Small intestine (tissue), 7 donors: ENCODE results near the gene COL27A1. TPM values are rescaled to one million over a fixed set of nuclear protein-coding genes. Genes with fewer than 3 reads are reported as not detected.

ENCODE experiments used
- DNase-seq, 2 donors: peaks; one replicate each; pipeline versions ENCODE4 v3.0.0 to v3.0.0-alpha.2; 2013
- FAIRE-seq: peaks from 2 replicates; lab custom pipeline; 2012; peaks lifted over from hg19 to GRCh38; lab: Jason Lieb, UNC
- H3K27ac ChIP-seq, 3 donors: one replicate each; pipeline ENCODE4 v1.5.1; 2013; ENCODE audit warnings: low read length in 2 of 3, mild to moderate bottlenecking in 2 of 3, control low read depth in 1 of 3, inconsistent platforms in 1 of 3, low read depth in 1 of 3, moderate library complexity in 1 of 3
- H3K27me3 ChIP-seq, 3 donors: one replicate each; pipeline ENCODE4 v1.6.1; 2013; ENCODE audit warnings: low read length in 3 of 3, inconsistent platforms in 1 of 3; ENCODE audit not compliant: control insufficient read depth in 3 of 3, insufficient read depth in 3 of 3
- H3K36me3 ChIP-seq, 3 donors: one replicate each; pipeline ENCODE4 v1.6.1; 2013; ENCODE audit warnings: low read length in 3 of 3, inconsistent platforms in 1 of 3, low read depth in 1 of 3, mild to moderate bottlenecking in 1 of 3, moderate library complexity in 1 of 3; ENCODE audit not compliant: control insufficient read depth in 3 of 3, insufficient read depth in 2 of 3
- H3K4me1 ChIP-seq, 3 donors: one replicate each; pipeline ENCODE4 v1.6.1; 2013; ENCODE audit warnings: low read length in 2 of 3, inconsistent platforms in 1 of 3, low read depth in 1 of 3, mild to moderate bottlenecking in 1 of 3, moderate library complexity in 1 of 3; ENCODE audit not compliant: control insufficient read depth in 3 of 3, insufficient read depth in 2 of 3
- H3K4me3 ChIP-seq, 3 donors: one replicate each; pipeline ENCODE4 v1.5.1; 2013; ENCODE audit warnings: low read length in 3 of 3, control low read depth in 1 of 3, inconsistent platforms in 1 of 3, low read depth in 1 of 3, mild to moderate bottlenecking in 1 of 3, moderate library complexity in 1 of 3
- H3K9me3 ChIP-seq, 2 donors: one replicate each; pipeline ENCODE4 v1.6.1; 2013; ENCODE audit warnings: low read depth in 1 of 2, low read length in 1 of 2; ENCODE audit not compliant: control insufficient read depth in 2 of 2, insufficient read depth in 1 of 2
- WGBS, 3 donors: extraction: QIAGEN DNeasy Blood & Tissue Kit; methylation state at CpG; one replicate each; pipeline ENCODE4 v1.1.7; 2013; 5-methylcytosine and 5-hydroxymethylcytosine counted together
- polyA plus RNA-seq, 4 donors: library from polyadenylated mRNA; stranded (reverse) in 3 of 4; unstranded in 1 of 4; fragments of 200-250 nt in 3 of 4; fragments of 120-200 nt in 1 of 4; gene quantifications; one replicate each; pipeline versions ENCODE4 v1.2.1 to v1.2.3, GENCODE V29; 2013
- donor health status: healthy with polysubstance abuse.
- donor health status: control.
- donor health status: control.
- donor health status: Bipolar disorder and iron deficiency.
- donor health status: healthy.

The COL27A1 gene
- polyA plus RNA-seq, 4 donors, result 0.45 to 123 (median 1.8) TPM

DNA sequence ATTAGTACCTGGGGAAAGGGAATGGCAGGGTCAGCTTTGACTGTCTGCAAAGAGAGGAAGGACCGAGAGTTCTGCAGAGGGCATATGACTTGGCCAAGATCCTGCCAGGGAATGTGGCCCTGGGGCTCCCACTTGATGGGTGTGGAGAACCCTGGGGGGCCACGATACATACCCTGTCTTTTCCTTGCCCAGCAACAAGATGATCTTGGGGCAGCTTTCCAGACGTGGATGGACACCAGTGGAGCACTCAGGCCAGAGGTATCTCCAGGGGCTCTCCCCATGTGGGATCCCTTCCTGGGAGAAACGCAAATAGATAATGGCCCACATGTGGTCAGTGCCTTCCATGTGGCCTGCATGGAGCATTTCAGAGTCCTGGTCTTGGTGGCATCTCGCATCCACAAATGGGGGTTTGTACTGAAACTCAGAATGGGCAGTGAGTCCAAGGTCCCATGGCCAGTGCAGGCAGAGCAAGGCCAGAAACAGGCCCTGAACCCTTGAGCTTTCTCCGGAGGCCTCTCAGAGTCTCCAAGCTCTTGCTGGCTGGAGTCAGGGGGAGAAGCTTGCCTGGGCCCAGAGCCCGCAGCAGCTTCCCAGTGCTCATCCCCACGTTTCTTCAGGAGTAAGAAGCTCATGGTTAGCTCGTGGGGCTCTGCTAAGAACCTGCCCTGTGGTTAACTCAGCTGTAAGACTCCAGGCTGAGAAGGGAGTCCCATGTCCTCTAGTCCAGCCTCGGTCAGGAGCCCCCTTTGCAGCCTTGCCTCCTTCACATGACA, 149.3 kb downstream of the COL27A1 start:
- H3K27me3 ChIP-seq, result no peaks in the 10 kb centered on the region
- no peak overlapping the region for H3K27ac ChIP-seq
- DNase-seq (no peak), FAIRE-seq (no peak)
- WGBS, 3 donors, result 81 to 95% (median 86%) methylated on average over 10 of the region's 10 CpGs
- H3K36me3 ChIP-seq, result peaks cover 0 to 92% (median 0%) of the 10 kb centered on the region in 3 donors
- no peaks in the 10 kb centered on the region for H3K9me3 ChIP-seq
- no peak overlapping the region for H3K4me3 ChIP-seq
- H3K4me1 ChIP-seq, result no peaks in the 10 kb centered on the region

DNA sequence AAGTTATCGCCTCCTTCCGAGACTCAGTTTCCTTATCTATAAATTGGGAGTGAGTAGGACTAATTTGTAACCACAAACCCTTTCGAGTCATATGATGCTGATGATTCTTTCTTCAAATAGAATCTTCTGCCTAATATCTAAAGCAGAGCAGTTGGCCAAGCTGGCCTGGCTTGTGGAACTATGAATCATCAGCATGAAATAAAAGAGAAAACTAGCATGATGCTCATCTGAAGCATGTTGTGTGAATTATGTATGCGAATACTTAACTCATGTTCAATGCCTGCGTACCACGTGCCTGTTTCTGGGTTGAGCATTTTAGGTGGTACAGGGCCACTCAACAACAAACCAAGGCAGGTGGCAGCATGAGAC, 152.5 kb downstream of the COL27A1 start:
- Histone ChIP-seq H3K4me1 (no peaks in the 10 kb centered on the region), H3K9me3 (no peaks in the 10 kb centered on the region), H3K27me3 (no peaks in the 10 kb centered on the region), H3K27ac (no peak overlapping the region), H3K4me3 (no peak overlapping the region), H3K36me3 (peaks cover 0 to 75% (median 0%) of the 10 kb centered on the region in 3 donors)
- no peak for DNase-seq
- 85 to 91% (median 89%) methylated on average over 6 of the region's 6 CpGs for WGBS, 3 donors
- FAIRE-seq, result no peak

DNA sequence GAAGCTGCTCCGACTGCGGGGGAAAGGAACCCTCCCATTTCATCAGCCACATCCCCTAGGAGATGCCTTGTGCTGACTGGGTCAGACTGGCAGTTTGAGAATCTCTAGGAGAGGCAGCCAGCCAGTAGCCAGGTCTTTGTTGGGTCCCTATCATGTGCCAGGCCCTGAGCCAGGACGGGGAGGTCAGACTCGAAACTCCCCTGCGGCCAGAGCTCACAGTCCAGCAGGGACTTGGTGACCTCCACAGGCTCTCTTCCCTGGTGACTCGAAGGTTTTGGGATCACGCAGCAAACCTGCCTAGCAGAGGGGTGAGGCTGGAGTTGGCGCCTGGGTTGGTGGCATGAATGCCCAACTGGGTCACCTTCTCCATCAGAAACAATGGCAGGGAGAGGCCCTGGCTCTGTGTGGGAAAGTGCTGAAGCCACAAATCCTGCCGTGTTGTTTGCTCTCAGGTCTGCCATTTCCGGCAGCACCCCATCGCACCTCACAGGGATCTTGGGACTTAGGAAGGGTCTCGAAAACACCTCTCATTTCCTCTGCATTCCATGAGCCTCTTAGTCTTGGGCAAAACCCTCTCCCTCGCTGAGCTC, 153.1 kb downstream of the COL27A1 start:
- H3K27me3 ChIP-seq, result no peaks in the 10 kb centered on the region
- H3K9me3 ChIP-seq, result no peaks in the 10 kb centered on the region
- 86 to 92% (median 89%) methylated on average over 13 of the region's 13 CpGs for WGBS, 3 donors
- DNase-seq (no peak), FAIRE-seq (no peak)
- H3K4me1 ChIP-seq, result no peaks in the 10 kb centered on the region
- no peak overlapping the region for H3K4me3 ChIP-seq
- peaks cover 0 to 73% (median 0%) of the 10 kb centered on the region in 3 donors for H3K36me3 ChIP-seq
- H3K27ac ChIP-seq, result no peak overlapping the region

DNA sequence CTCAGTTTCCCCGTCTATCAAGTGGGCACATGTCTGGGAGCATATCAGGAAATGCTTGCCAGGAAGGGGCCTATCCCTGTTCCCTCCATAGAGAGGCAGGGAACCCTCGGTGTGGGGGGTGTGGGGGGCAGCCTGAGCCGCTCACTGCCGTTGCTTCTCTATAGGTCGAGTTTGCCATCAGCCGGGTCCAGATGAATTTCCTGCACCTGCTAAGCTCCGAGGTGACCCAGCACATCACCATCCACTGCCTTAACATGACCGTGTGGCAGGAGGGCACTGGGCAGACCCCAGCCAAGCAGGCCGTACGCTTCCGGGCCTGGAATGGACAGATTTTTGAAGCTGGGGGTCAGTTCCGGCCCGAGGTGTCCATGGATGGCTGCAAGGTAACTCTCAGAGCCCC, 153.8 kb downstream of the COL27A1 start:
- Histone ChIP-seq H3K36me3 (peaks cover 0 to 67% (median 0%) of the 10 kb centered on the region in 3 donors), H3K27ac (no peak overlapping the region), H3K9me3 (no peaks in the 10 kb centered on the region), H3K4me1 (no peaks in the 10 kb centered on the region), H3K27me3 (no peaks in the 10 kb centered on the region), H3K4me3 (no peak overlapping the region)
- WGBS, 3 donors, result 87 to 92% (median 88%) methylated on average over 13 of the region's 13 CpGs
- DNase-seq, result no peak
- no peak for FAIRE-seq

DNA sequence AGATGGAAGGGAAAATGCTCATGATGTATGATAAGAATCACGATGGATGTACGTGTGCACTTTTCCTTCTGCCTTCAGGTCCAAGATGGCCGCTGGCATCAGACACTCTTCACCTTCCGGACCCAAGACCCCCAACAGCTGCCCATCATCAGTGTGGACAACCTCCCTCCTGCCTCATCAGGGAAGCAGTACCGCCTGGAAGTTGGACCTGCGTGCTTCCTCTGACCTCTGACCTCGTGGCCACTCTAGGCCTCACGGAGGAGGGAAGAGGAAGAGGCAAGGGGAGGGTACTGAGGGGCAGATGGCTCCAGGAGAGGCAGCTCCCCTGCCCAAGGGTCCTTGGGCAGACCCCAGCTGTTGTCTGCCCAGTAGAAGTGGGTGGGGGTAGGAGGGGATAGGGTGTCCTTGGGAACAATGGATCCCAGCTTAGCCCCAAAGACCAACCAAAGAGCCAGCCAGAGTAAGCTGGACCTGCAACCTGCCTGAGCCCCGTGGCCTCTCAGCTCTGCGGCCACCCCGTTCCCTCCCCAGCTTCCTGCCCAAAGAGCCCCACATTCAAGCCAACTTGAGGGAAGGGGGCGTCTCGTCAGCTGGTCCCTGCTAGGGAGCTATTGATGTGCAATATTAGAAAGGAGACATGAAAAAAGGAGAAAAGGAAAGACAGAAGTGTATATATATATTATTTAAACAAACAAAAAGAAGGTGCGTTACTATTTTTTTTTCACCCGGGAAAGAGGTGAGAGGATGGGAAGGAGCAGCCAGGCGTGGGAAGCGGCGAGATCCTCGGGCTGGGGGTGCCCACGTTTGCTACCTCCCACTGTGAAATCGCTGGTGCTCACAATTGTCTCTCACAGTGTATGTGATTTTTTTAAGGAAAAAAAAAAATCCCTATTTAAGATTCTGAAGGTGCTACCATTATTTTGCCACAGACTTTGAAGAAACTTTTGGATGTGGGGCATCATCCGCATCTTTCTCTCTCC, 155.4 kb downstream of the COL27A1 start:
- no peak for DNase-seq
- Histone ChIP-seq H3K9me3 (no peaks in the 10 kb centered on the region), H3K27me3 (no peaks in the 10 kb centered on the region), H3K36me3 (peaks cover 0 to 50% (median 0%) of the 10 kb centered on the region in 3 donors), H3K27ac (no peak overlapping the region), H3K4me1 (no peaks in the 10 kb centered on the region), H3K4me3 (no peak overlapping the region)
- 85 to 89% (median 89%) methylated on average over 21 to 22 of the region's 22 CpGs for WGBS, 3 donors
- no peak for FAIRE-seq

DNA sequence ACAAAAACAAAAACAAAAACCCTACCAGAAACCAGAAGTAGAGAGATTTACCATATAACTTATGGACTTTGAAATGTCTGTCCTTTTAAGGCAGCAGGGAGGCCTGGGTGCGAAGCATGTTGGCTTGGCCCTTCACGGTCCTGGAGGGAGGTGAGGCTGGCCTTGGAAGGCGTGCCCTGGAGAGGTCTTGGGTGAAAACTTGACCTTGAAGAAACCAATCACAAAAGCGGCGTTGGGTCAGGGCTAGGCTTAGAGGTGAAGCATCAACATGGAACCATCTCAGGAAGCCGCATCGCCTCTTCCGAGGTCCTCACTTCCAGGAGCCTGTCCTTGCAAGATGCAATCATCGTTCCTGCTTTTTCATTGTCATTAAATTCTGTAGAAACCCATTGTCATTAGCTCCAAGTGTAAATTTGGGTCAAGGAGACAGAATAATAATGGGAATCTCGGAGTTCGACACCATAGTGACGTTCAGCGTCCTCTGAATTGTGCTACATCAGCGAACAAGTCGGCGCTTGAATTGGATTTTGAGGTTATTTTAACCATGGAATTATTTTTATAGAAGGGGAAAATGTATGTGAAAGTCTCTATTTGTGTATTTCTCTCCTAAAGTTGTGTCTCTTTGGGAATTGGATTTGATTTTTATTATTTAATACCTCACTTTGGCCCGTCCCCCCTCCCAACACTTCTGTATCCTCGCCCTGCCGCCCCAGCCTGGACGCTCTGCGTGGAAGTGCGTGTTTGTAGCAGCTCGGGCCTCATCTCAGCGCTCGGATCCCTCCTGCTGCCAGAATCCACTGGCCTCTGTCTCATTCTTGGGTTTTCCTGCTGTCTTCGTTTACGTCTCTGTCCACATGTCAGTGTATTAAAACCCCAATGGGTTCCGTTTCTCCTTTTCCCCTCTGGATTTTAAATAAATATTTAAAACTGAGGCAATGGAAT, 156.5 kb downstream of the COL27A1 start:
- whole genome bisulfite sequencing, 3 donors, result 84 to 89% (median 88%) methylated on average over 28 of the region's 28 CpGs
- H3K9me3 ChIP-seq, result no peaks in the 10 kb centered on the region
- H3K36me3 ChIP-seq, result peaks cover 0 to 40% (median 0%) of the 10 kb centered on the region in 3 donors
- H3K4me3 ChIP-seq, result no peak overlapping the region
- H3K27ac ChIP-seq, result no peak overlapping the region
- no peaks in the 10 kb centered on the region for H3K4me1 ChIP-seq
- FAIRE-seq (no peak), DNase-seq (no peak)
- H3K27me3 ChIP-seq, result no peaks in the 10 kb centered on the region

DNA sequence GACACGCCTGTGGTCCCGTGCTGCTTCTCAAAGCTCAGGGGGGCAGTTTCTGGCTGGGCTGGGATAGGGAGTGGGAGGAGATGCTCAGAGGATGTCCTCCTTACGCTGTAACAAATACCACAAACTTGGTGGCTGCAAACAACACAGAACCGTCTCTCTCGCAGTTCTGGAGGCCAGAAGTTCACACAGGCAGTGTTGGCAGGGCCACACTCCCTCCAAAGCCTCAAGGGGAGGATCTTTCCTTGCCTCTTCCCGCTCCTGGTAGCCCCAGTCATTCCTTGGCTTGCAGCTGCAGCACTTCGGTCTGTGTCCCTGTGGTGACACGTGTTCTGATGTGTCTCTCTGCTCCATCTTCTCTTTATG, 157.2 kb downstream of the COL27A1 start:
- no peaks in the 10 kb centered on the region for H3K4me1 ChIP-seq
- FAIRE-seq (no peak), DNase-seq (no peak)
- no peaks in the 10 kb centered on the region for H3K27me3 ChIP-seq
- H3K4me3 ChIP-seq, result no peak overlapping the region
- WGBS, 3 donors, result 72 to 75% (median 72%) methylated on average over 8 of the region's 8 CpGs
- peaks cover 0 to 33% (median 0%) of the 10 kb centered on the region in 3 donors for H3K36me3 ChIP-seq
- no peaks in the 10 kb centered on the region for H3K9me3 ChIP-seq
- H3K27ac ChIP-seq, result no peak overlapping the region
